ENCODE results near the gene HERC2. TPM values are rescaled to one million over a fixed set of nuclear protein-coding genes. Genes with fewer than 3 reads are reported as not detected.

Gene HERC2
- total and polyA plus RNA-seq, 9 of the 15 experiments (the other 6 are each of a cell fraction or from before 2014, with no cell fraction given), result 10.6 to 84.0 (median 42.6) TPM

GRCh38 chr15:28286031-28286430 is 35.9 kb downstream of the HERC2 start (continued):
- TF ChIP-seq ZMIZ1 (IDR thresholded peaks at IDR 0.05; ENCODE audit: low read depth in 2 of 2, low read length in 2 of 2) (no peak), GABPB2 (CRISPR knock-in tag; conservative IDR thresholded peaks at IDR 0.05) (no peak), MTA1 (IDR thresholded peaks at IDR 0.05; ENCODE audit: borderline replicate concordance) (peak; percentile 60; the same call in 1 of the 2 replicates), PHF20 (IDR thresholded peaks at IDR 0.05; ENCODE audit: partially characterized antibody) (no peak), FOS (IDR thresholded peaks at IDR 0.05; ENCODE audit: extremely low read depth, insufficient read length) (no peak), SREBF2 (CRISPR knock-in tag; IDR thresholded peaks at IDR 0.05) (no peak), HCFC1 (IDR thresholded peaks at IDR 0.05; ENCODE audit: low read depth, low read length) (no peak), EWSR1 (IDR thresholded peaks at IDR 0.05; ENCODE audit: borderline replicate concordance, low read depth, partially characterized antibody) (no peak), RBFOX2 (IDR thresholded peaks at IDR 0.05; ENCODE audit: low read depth, low read length) (no peak), RCOR1 (IDR thresholded peaks at IDR 0.05; ENCODE audit: borderline replicate concordance in 1 of 2, low read depth in 2 of 2, low read length in 2 of 2) (no peak), ZNF707 (CRISPR knock-in tag; conservative IDR thresholded peaks at IDR 0.05) (no peak), RB1 (IDR thresholded peaks at IDR 0.05; ENCODE audit: low read depth) (no peak), EHMT2 (IDR thresholded peaks at IDR 0.05) (no peak), ERF (CRISPR knock-in tag; IDR thresholded peaks at IDR 0.05) (no peak)
- TF ChIP-seq, protein P1, sequence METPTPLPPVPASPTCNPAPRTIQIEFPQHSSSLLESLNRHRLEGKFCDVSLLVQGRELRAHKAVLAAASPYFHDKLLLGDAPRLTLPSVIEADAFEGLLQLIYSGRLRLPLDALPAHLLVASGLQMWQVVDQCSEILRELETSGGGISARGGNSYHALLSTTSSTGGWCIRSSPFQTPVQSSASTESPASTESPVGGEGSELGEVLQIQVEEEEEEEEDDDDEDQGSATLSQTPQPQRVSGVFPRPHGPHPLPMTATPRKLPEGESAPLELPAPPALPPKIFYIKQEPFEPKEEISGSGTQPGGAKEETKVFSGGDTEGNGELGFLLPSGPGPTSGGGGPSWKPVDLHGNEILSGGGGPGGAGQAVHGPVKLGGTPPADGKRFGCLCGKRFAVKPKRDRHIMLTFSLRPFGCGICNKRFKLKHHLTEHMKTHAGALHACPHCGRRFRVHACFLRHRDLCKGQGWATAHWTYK (CRISPR knock-in tag; IDR thresholded peaks at IDR 0.05), result no peak
- TF ChIP-seq, protein P2, sequence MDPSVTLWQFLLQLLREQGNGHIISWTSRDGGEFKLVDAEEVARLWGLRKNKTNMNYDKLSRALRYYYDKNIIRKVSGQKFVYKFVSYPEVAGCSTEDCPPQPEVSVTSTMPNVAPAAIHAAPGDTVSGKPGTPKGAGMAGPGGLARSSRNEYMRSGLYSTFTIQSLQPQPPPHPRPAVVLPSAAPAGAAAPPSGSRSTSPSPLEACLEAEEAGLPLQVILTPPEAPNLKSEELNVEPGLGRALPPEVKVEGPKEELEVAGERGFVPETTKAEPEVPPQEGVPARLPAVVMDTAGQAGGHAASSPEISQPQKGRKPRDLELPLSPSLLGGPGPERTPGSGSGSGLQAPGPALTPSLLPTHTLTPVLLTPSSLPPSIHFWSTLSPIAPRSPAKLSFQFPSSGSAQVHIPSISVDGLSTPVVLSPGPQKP (CRISPR knock-in tag; IDR thresholded peaks at IDR 0.05), result no peak
- TF ChIP-seq, protein P3, sequence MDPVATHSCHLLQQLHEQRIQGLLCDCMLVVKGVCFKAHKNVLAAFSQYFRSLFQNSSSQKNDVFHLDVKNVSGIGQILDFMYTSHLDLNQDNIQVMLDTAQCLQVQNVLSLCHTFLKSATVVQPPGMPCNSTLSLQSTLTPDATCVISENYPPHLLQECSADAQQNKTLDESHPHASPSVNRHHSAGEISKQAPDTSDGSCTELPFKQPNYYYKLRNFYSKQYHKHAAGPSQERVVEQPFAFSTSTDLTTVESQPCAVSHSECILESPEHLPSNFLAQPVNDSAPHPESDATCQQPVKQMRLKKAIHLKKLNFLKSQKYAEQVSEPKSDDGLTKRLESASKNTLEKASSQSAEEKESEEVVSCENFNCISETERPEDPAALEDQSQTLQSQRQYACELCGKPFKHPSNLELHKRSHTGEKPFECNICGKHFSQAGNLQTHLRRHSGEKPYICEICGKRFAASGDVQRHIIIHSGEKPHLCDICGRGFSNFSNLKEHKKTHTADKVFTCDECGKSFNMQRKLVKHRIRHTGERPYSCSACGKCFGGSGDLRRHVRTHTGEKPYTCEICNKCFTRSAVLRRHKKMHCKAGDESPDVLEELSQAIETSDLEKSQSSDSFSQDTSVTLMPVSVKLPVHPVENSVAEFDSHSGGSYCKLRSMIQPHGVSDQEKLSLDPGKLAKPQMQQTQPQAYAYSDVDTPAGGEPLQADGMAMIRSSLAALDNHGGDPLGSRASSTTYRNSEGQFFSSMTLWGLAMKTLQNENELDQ (CRISPR knock-in tag; IDR thresholded peaks at IDR 0.05; ENCODE audit: borderline replicate concordance), result peak; percentile 70; the same call in 1 of the 2 replicates
- TF ChIP-seq, protein P4, sequence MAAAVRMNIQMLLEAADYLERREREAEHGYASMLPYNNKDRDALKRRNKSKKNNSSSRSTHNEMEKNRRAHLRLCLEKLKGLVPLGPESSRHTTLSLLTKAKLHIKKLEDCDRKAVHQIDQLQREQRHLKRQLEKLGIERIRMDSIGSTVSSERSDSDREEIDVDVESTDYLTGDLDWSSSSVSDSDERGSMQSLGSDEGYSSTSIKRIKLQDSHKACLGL (CRISPR knock-in tag; IDR thresholded peaks at IDR 0.05; ENCODE audit: borderline replicate concordance, poor library complexity, severe bottlenecking), result no peak
- TF ChIP-seq, protein P5, sequence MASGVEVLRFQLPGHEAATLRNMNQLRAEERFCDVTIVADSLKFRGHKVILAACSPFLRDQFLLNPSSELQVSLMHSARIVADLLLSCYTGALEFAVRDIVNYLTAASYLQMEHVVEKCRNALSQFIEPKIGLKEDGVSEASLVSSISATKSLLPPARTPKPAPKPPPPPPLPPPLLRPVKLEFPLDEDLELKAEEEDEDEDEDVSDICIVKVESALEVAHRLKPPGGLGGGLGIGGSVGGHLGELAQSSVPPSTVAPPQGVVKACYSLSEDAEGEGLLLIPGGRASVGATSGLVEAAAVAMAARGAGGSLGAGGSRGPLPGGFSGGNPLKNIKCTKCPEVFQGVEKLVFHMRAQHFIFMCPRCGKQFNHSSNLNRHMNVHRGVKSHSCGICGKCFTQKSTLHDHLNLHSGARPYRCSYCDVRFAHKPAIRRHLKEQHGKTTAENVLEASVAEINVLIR (CRISPR knock-in tag; IDR thresholded peaks at IDR 0.05), result no peak
